Peyer's patch (tissue), 4 donors: ENCODE results near the gene SPSB2.

Experiments
- CTCF ChIP-seq, 6 experiments: fragments of 450-650 bp in 4 of 6; fragments of 200-600 bp in 2 of 6; sonication (generic) in 1 of 6; IDR thresholded peaks; one replicate each; pipeline ENCODE4 v1.5.1; 2017 to 2019; ENCODE audit warnings: antibody characterized with exemption in 6 of 6, mild to moderate bottlenecking in 3 of 6, moderate library complexity in 1 of 6
- POLR2A ChIP-seq, 2 donors: fragments of 450-650 bp; IDR thresholded peaks; one replicate each; pipeline ENCODE4 v1.5.1; 2017; ENCODE audit warnings: antibody characterized with exemption in 2 of 2, mild to moderate bottlenecking in 2 of 2, moderate library complexity in 2 of 2

- TF ChIP-seq CTCF (IDR thresholded peaks at IDR 0.05): no peak
- no peak for TF ChIP-seq POLR2A (IDR thresholded peaks at IDR 0.05)
Observed at GRCh38 chr12:6846316-6846869, 26.7 kb downstream of the SPSB2 start.
